Mucosa of descending colon (tissue), 3 donors: ENCODE data around the gene OR52R1. TPM values are rescaled to one million over a fixed set of nuclear protein-coding genes. Genes with fewer than 3 reads are reported as not detected.
A peak's percentile ranks its signal among the peaks of the same experiment; 100 is the strongest.

Experiments
- ATAC-seq: fragments of 200-7000 bp; cut with Tn5 transposase; one replicate; pipeline ENCODE4 v1.9.1; 2020; ENCODE audit warnings: mild to moderate bottlenecking, moderate library complexity
- DNase-seq, 3 donors: peaks; one replicate each; pipeline ENCODE4 v3.0.0-alpha.2; 2020
- H3K36me3 ChIP-seq: fragments of 200-600 bp; one replicate; pipeline ENCODE4 v1.8.0; 2021; ENCODE audit warnings: low read depth, mild to moderate bottlenecking
- H3K4me1 ChIP-seq: fragments of 200-600 bp; one replicate; pipeline ENCODE4 v1.8.0; 2021; ENCODE audit warnings: low read depth, mild to moderate bottlenecking
- H3K4me3 ChIP-seq: fragments of 200-600 bp; one replicate; pipeline ENCODE4 v1.8.0; 2021; ENCODE audit warnings: mild to moderate bottlenecking
- H3K9me3 ChIP-seq: fragments of 200-600 bp; one replicate; pipeline ENCODE4 v1.8.0; 2021; ENCODE audit warnings: mild to moderate bottlenecking
- intact Hi-C, 2 donors: fragments of 100-400 bp; cut with DNase I in 1 of 2; cut with micrococcal nuclease in 1 of 2; formaldehyde crosslinking; loops; one replicate each; pipeline versions ENCODE4 v1.11.0 to v1.11.1; 2022; cut with DNase I, micrococcal nuclease
- total RNA-seq, 3 donors: library from RNA; stranded (reverse); fragmentation: NEBNext Ultra II Directional in 2 of 3; extraction: Animal tissue kit (Norgen Biotek cat#: 25700) in 2 of 3; gene quantifications; one replicate each; pipeline versions ENCODE4 v1.2.1 to v1.2.4, GENCODE V29; 2021 to 2023
- TF ChIP-seq, protein P1 (sequence below): fragments of 200-600 bp; IDR thresholded peaks from one replicate; pipeline ENCODE4 v1.8.0; 2022; ENCODE audit warnings: antibody characterized with exemption, mild to moderate bottlenecking
- donor health status: DM: no; HTN: no; CAD: no; lungs with moderate emphysema.
- donor health status: DM: no; HTN: no; CAD: no.
- donor health status: DM: no; HTN: yes; CAD: no.

Gene OR52R1
- total RNA-seq, 3 donors from 2014 or later = not detected

DNA sequence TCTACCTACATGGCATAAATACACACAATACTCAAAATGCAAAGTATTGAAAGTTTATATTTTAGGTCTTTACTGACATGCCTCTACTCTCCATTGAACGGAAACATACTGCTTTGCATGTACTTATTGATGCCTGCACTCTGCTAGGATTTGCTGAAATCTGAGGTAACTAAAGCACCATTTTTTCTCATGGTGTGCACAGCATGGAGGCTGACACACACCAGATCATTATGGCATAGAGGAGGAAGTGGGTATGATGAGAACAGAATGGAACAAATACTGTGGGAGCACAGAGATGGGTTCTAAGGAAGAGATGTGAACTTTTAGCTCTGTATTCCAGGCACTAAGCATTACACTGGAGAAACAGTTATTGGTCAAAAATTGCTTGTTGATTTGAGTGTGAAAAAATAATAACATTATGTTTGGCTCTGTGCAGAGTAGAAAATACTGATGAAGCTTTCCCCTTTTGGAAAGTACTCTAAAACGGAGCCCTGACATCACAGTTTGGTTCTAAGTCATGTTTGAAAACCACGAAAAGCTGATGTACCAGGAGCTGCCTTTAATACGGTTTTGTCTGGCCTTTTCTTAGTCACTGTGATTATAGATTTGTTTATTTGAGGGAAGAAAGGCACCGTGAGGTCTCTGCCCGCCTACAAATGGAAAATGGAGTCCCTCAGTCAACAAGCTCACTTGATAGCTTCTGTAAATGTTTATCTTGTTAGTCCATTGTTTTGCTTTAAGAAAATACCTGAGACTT, 5.6 kb downstream of the OR52R1 start:
- DNase-seq = no peak
- TF ChIP-seq, protein P1, sequence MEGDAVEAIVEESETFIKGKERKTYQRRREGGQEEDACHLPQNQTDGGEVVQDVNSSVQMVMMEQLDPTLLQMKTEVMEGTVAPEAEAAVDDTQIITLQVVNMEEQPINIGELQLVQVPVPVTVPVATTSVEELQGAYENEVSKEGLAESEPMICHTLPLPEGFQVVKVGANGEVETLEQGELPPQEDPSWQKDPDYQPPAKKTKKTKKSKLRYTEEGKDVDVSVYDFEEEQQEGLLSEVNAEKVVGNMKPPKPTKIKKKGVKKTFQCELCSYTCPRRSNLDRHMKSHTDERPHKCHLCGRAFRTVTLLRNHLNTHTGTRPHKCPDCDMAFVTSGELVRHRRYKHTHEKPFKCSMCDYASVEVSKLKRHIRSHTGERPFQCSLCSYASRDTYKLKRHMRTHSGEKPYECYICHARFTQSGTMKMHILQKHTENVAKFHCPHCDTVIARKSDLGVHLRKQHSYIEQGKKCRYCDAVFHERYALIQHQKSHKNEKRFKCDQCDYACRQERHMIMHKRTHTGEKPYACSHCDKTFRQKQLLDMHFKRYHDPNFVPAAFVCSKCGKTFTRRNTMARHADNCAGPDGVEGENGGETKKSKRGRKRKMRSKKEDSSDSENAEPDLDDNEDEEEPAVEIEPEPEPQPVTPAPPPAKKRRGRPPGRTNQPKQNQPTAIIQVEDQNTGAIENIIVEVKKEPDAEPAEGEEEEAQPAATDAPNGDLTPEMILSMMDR = no peak
- Histone ChIP-seq H3K9me3 (no peaks in the 10 kb centered on the region), H3K4me1 (no peaks in the 10 kb centered on the region), H3K4me3 (no peak overlapping the region), H3K36me3 (no peaks in the 10 kb centered on the region)
- ATAC-seq = no peak
- intact Hi-C loops = no loop called here

DNA sequence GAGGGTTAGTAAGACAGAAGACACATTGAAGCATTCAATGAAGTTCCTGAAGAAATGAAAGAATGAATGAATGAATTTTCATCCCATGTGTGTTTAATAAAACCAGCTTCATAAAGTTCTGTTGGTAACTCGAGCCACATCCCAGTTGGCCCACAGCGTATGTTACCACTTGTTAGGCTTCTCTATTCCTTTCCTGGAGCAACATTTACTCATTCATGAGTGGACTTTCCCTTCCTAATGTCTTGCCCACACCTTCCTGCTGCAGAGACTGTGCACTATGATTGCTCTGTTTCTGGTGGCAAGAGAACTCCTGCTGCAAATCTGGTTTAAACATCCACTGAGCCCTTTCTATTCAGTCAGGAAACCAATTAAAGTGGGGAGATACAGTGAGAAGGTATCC, 7.0 kb downstream of the OR52R1 start:
- no peaks in the 10 kb centered on the region for H3K36me3 ChIP-seq
- no peak for DNase-seq
- no peaks in the 10 kb centered on the region for H3K9me3 ChIP-seq
- H3K4me1 ChIP-seq = no peaks in the 10 kb centered on the region
- ATAC-seq = peak; percentile 75
- TF ChIP-seq, protein P1 = no peak
- no peak overlapping the region for H3K4me3 ChIP-seq
- intact Hi-C loops = no loop called here

DNA sequence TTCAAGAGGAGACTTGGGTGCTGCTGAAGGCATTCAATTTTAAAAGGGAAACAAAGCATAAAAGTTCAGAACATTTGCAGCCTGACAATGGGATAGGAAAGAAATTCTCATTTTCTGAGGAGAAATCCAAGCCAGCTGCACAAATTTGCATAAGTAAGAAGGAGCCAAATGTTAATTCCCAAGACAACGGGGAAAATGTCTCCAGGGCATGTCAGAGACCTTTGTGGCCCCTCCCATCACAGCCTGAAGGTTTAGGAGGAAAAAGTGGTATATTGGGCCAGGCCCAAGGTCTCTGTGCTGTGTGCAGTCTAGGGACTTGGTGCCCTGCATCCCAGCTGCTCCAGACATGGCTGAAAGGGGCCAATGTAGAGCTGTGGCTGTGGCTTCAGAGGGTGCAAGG, 21.7 kb downstream of the OR52R1 start:
- Histone ChIP-seq H3K4me3 (no peak overlapping the region), H3K9me3 (no peaks in the 10 kb centered on the region), H3K4me1 (no peaks in the 10 kb centered on the region), H3K36me3 (no peaks in the 10 kb centered on the region)
- TF ChIP-seq, protein P1 = no peak
- ATAC-seq = no peak
- intact Hi-C loops = no loop called here
- no peak for DNase-seq

DNA sequence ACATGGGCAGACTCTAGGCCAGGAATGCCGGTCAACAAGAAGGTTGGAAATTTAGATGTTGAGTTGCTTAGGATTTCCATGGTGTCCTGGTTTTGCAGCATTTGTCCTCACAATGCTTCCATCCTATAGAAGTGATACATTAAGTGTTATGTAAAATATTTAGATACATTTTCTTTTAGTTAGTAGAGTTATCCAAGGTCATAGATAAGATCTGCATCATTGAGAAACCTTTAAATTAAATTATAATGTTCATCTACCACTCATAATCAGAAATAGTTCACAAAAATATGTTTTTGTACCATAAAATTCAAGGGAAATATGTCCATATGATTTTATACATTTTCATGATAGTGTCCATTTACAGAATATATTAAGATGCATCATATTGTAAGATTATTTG, 34.3 kb downstream of the OR52R1 start, which contains the start of gene OR51F1:
TSS of gene OR51F1 (minus strand) at position 101 of the 400 bp plus-strand sequence. CDS start at position 101, 0 bp downstream.
- DNase-seq (no peak), ATAC-seq (no peak)
- H3K36me3 ChIP-seq = no peaks in the 10 kb centered on the region
- no peaks in the 10 kb centered on the region for H3K4me1 ChIP-seq
- H3K4me3 ChIP-seq = no peak within 1 kb of the TSS
- TF ChIP-seq, protein P1 = no peak
- intact Hi-C loops = no loop called here
- no peaks in the 10 kb centered on the region for H3K9me3 ChIP-seq

DNA sequence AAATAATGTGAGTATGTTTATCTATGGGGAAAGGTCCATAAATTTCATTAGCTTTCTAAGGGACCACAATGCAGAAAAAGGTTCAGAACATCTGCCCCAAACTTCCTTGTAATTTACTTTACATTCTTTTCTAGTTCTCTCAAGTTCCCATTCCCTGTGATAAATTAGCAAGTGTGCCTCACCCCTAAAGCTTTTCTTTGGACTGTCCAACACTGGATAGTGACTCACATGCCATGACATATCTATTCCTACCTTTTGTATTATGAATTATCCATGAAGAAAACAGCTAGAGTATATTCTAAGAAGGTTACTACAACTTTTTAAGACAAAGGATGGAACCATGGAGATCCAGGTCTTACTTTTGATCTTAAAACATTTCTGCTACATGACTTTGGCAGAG, 36.1 kb downstream of the OR52R1 start:
- TF ChIP-seq, protein P1 = no peak

More for the DNA sequence above, 36.1 kb downstream of the OR52R1 start:
- Histone ChIP-seq H3K4me1 (no peaks in the 10 kb centered on the region), H3K36me3 (no peaks in the 10 kb centered on the region), H3K4me3 (no peak overlapping the region), H3K9me3 (no peaks in the 10 kb centered on the region)
- intact Hi-C loops = no loop called here
- ATAC-seq (no peak), DNase-seq (no peak)
